GM21737 (cell line): ENCODE data around the gene ARMC3.
A peak's percentile ranks its signal among the peaks of the same experiment; 100 is the strongest.

Source experiments
- ATAC-seq: cut with Tn5 transposase; IDR thresholded peaks from one replicate; pipeline ENCODE4 v1.9.1; 2021; ENCODE audit warnings: mild to moderate bottlenecking, moderate library complexity; ENCODE audit not compliant: unreplicated experiment

Gene ARMC3

GRCh38 chr10:22988581-22989360 is 60.9 kb downstream of the ARMC3 start:
- ATAC-seq, result no peak

GRCh38 chr10:22990443-22990842 is 62.6 kb downstream of the ARMC3 start:
- no peak for ATAC-seq

GRCh38 chr10:22992075-22992474 is 64.2 kb downstream of the ARMC3 start:
- no peak for ATAC-seq

DNA sequence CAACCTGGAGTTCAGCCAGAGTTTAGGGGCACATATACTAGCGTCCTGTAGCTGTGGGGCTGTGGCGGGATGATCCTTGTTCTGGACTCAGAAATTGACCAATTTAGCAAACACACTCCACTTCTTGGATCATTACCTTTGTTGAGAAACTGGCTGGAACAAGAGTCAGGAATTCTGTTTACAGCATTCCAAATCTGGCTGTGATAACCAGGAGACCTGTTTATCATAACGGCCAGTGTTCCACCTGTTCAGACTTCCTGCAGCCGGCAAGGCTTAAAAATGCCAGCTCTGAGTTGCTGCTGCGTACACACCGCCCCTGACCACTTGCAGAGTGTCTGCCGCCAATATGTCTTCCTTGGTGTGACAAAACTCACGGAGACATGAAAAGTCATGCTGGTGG is 64.8 kb downstream of the ARMC3 start:
- no peak for ATAC-seq

- no peak for ATAC-seq
These were observed 65.5 kb downstream of the ARMC3 start for GRCh38 chr10:22993314-22993713.

GRCh38 chr10:22997096-22997495 is 69.2 kb downstream of the ARMC3 start:
- ATAC-seq, result no peak

DNA sequence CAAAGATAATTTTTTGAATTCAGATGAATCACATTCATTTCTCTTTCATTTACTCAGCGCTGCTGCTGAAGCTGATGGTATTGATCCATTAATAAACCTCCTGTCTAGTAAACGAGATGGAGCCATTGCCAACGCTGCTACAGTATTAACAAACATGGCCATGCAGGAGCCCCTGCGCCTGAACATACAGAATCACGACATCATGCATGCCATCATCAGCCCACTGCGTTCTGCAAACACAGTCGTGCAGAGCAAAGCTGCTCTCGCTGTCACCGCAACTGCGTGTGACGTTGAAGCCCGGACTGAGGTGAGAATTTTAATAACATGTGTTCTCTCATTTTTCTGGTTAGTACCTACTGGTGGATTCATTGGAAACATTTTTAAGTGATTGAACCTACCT is 70.2 kb downstream of the ARMC3 start:
- no peak for ATAC-seq

DNA sequence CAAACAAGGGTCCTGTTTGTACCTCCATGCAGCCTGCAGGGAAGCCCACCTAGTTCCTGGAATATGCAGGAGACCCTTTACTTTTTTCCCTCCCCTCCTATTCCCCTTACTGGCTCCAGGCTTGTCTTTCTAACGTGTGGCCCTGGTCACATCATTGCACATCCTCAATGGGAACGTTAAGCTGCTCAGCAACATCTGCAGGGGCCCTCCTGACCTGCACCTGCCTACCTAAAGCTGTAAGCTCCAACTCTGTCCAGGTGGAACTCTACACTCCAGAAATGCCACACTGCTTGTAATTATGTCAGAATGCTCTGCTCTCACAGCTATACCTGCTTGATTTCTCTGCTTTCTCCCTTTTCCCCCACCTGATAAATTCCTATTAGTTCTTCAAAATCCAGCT is 72.1 kb downstream of the ARMC3 start:
- ATAC-seq, result no peak

- ATAC-seq, result no peak
These were observed 74.2 kb downstream of the ARMC3 start for GRCh38 chr10:23001901-23002516.

GRCh38 chr10:23005150-23005549 is 77.3 kb downstream of the ARMC3 start:
- no peak for ATAC-seq

GRCh38 chr10:23013581-23014335 is 85.9 kb downstream of the ARMC3 start:
- no peak for ATAC-seq

GRCh38 chr10:23015021-23015707 is 87.3 kb downstream of the ARMC3 start:
- peak; percentile 97 for ATAC-seq

- ATAC-seq, result no peak
These were observed 88.8 kb downstream of the ARMC3 start for GRCh38 chr10:23016636-23017035.

DNA sequence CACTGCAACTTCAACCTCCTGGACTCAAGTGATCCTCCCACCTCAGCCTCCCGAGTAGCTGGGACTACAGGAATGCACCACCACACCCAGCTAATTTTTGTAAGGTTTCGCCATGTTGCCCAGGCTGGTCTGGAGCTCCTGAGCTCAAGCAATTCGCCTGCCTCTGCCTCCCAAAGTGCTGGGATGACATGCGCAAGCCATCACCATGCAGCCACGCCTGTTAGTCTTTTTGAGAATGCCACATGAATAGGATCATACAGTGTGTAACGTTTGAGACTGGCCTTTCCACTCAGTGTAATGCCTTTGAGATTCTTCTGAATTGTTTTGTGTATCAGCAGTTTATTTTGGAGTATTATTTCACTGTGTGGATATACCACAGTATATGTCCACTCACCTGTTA is 91.8 kb downstream of the ARMC3 start:
- no peak for ATAC-seq

GRCh38 chr10:23021430-23021829 is 93.6 kb downstream of the ARMC3 start:
- ATAC-seq, result no peak

DNA sequence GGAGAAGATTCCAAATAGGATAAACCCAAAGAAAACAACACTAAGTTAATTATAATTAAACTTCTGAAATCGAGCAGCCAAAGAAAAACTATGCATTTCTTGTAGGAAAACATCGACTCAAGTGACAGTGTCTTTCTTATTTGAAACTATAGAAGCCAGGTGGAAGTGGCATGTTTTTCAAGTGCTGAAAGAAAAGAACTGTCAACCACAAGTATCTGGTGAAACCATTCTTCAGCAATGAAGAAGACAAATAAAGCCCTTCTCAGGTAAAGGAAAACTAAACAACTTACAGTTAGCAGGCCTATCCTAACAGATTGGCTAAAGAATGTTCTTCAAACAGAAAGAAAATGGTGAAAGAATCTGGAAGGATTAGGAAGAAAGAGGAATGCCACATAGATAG is 96.1 kb downstream of the ARMC3 start:
- no peak for ATAC-seq

DNA sequence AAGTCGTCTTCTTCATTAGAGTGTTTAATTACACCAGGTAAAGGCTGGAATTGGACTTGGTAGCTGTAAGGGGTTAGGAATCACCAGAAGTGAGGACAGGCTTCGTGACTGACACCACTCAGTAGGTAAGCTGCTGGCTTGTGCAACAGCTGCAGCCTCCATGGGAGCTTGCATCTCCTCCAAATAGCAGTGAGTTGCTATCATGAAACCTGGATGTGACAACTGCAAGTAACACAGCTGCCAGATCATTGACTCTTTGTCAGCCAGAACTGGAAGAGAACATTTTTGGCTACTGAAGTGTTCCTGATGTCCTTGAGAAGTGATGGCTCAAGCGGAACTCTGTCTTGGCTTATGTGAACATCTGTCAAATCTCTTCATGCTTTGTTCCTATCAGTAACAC is 103.5 kb downstream of the ARMC3 start:
- ATAC-seq, result no peak

DNA sequence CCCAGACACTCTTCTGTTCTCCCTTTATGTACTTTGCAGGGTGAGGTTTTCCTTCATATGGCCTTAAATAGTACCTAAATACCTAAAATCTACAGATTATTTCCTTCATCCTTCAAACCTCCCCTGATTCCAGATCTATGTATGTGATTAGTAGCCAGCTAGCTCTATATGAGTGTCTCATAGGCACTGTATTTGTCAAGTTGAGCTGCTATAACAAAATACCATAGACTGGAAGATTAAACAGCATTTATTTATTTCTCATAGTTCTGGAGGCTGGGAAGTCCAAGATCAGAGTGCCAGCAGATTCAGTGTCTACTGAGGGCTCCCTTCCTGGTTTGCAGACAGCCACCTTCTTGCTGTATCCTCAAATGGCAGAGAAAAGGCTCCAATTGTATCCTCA is 106.9 kb downstream of the ARMC3 start:
- no peak for ATAC-seq

DNA sequence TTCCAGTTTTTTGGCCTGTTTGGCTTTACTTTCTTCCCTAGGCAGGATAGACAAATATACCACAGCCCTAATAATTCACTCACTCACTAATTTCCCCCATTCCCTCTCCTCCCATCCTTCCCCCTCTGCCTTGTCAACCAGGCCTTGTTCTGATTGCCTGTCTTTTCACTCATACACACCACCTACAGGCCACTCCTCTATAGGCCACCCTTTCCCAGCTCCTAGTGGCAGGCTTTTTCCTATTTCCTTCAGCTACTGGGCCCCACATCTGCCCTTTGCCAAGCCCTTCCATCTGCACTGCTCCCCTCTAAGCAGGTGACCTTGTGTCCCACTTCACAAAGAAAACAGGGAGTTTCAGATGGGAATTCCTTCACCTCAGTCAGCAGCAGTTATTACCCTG is 107.7 kb downstream of the ARMC3 start:
- no peak for ATAC-seq

DNA sequence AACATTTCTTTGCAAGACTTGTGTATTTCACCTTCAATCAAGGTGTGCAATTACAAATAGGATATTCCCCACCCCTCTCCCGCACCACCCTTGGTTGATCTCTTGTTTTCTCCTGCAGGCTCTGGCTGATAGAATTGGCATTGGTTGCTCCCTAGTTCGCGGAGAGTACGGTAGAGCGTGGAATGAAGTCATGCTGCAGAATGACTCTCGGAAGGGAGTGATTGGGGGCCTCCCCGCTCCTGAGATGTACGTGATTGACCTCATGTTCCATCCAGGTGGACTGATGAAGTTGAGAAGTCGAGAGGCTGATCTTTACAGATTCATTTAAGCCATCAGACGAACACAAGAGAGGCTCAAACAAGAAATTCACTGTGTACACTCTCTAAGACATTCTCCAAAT is 109.3 kb downstream of the ARMC3 start:
- ATAC-seq, result no peak

DNA sequence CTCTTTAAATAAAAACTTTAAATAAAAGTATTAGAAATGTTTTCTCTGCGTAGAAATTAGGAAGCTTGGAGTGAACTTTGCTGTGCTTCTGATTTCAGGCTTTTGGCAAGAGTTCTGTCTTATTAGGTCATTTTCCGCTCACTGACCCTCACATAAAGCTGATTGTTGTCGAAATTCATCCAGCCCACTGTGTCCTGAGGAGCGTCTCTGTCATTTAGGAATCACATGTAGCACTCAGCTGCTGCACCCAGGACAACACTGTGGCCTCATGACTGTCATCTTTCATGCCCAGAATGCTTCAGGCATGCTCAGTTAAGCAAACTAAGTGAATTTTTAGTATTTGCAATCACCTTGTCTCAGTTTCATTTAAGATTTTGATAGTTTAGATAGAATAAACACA is 109.7 kb downstream of the ARMC3 start:
- ATAC-seq, result no peak
